Mesendoderm (in vitro differentiated cells): ENCODE results near the gene SPDYE17.
"Not testable (repeated sequence)": the region's sequence is repeated elsewhere in the genome, so short reads cannot be mapped to it uniquely, and the experiment has no call there.

ENCODE experiments used
- DNase-seq: peaks from one replicate; pipeline ENCODE4 v3.0.0; 2013
- H2AK5ac ChIP-seq: 2 replicates; pipeline ENCODE4 v1.6.1; 2013; ENCODE audit warnings: low read length, inconsistent platforms
- H2BK120ac ChIP-seq: 2 replicates; pipeline ENCODE4 v1.6.1; 2013; ENCODE audit warnings: low read depth, mild to moderate bottlenecking, low read length, moderate library complexity, mixed read lengths
- H2BK15ac ChIP-seq: replicated peaks from 2 replicates; pipeline ENCODE4 v1.6.1; 2013; ENCODE audit warnings: low read depth, mild to moderate bottlenecking, moderate library complexity
- H2BK5ac ChIP-seq: 2 replicates; pipeline ENCODE4 v1.6.1; 2013; ENCODE audit warnings: low read length, inconsistent platforms
- H3K18ac ChIP-seq: 2 replicates; pipeline ENCODE4 v1.6.1; 2013; ENCODE audit warnings: mild to moderate bottlenecking, low read length, mixed read lengths
- H3K23ac ChIP-seq: one replicate; pipeline ENCODE4 v1.6.1; 2013; ENCODE audit warnings: low read length
- H3K27ac ChIP-seq: 2 replicates; pipeline ENCODE4 v1.5.1; 2013; ENCODE audit warnings: low read depth, mild to moderate bottlenecking, inconsistent platforms, low read length, moderate library complexity
- H3K27me3 ChIP-seq: 2 replicates; pipeline ENCODE4 v1.6.1; 2013; ENCODE audit warnings: low read length, control low read depth, mild to moderate bottlenecking, inconsistent platforms; ENCODE audit not compliant: insufficient read depth, poor library complexity
- H3K36me3 ChIP-seq: 2 replicates; pipeline ENCODE4 v1.6.1; 2013; ENCODE audit warnings: low read length, inconsistent platforms; ENCODE audit not compliant: control insufficient read depth, insufficient read depth
- H3K4ac ChIP-seq: one replicate; pipeline ENCODE4 v1.6.1; 2013; ENCODE audit warnings: low read depth, mild to moderate bottlenecking, low read length, moderate library complexity
- H3K4me1 ChIP-seq: 2 replicates; pipeline ENCODE4 v1.6.1; 2013; ENCODE audit warnings: low read depth, low read length, inconsistent platforms; ENCODE audit not compliant: control insufficient read depth
- H3K4me2 ChIP-seq: 2 replicates; pipeline ENCODE4 v1.6.1; 2013; ENCODE audit warnings: low read length
- H3K4me3 ChIP-seq: 2 replicates; pipeline ENCODE4 v1.5.1; 2013; ENCODE audit warnings: mild to moderate bottlenecking, low read length
- H3K56ac ChIP-seq: one replicate; pipeline ENCODE4 v1.6.1; 2013; ENCODE audit warnings: low read length
- H3K79me1 ChIP-seq: 2 replicates; pipeline ENCODE4 v1.6.1; 2013; ENCODE audit warnings: low read length, inconsistent platforms
- H3K79me2 ChIP-seq: 2 replicates; pipeline ENCODE4 v1.6.1; 2013; ENCODE audit warnings: mild to moderate bottlenecking, low read length; ENCODE audit not compliant: control insufficient read depth, insufficient read depth
- H3K9ac ChIP-seq: 2 replicates; pipeline ENCODE4 v1.6.1; 2013; ENCODE audit warnings: low read length, inconsistent platforms
- H4K5ac ChIP-seq: one replicate; pipeline ENCODE4 v1.6.1; 2013; ENCODE audit warnings: low read length
- H4K8ac ChIP-seq: one replicate; pipeline ENCODE4 v1.6.1; 2013; ENCODE audit warnings: low read depth, mild to moderate bottlenecking, control low read depth, low read length, moderate library complexity
- WGBS: extraction: QIAGEN DNeasy Blood & Tissue Kit; methylation state at CpG from one replicate; pipeline ENCODE4 v1.1.7; 2013; ENCODE audit warnings: low lambda C conversion rate, missing lambda C conversion rate; ENCODE audit not compliant: insufficient coverage; ENCODE audit errors: extremely low coverage; 5-methylcytosine and 5-hydroxymethylcytosine counted together

Gene SPDYE17

GRCh38 chr7:76997381-76998284 is 34.5 kb downstream of the SPDYE17 start:
- Histone ChIP-seq H3K9ac (no peak overlapping the region), H3K4me1 (no peaks in the 10 kb centered on the region)

GRCh38 chr7:76996932-76997331 is 35.2 kb downstream of the SPDYE17 start:
- DNase-seq, H3K4me3 ChIP-seq, H3K56ac ChIP-seq: not testable (repeated sequence)

More at GRCh38 chr7:76997381-76998284, 34.5 kb downstream of the SPDYE17 start:
- no peak overlapping the region for H3K4ac ChIP-seq
- no peak overlapping the region for H4K8ac ChIP-seq
- no peak overlapping the region for H3K4me3 ChIP-seq
- 100% methylated on average over 5 of the region's 5 CpGs for WGBS
- H2AK5ac ChIP-seq: no peak overlapping the region
- H2BK120ac ChIP-seq: no peak overlapping the region
- H3K4me2 ChIP-seq: no peak overlapping the region
- DNase-seq: no peak
- no peak overlapping the region for H3K27ac ChIP-seq
- H3K18ac ChIP-seq: no peak overlapping the region
- H3K23ac ChIP-seq: no peak overlapping the region
- no peaks in the 10 kb centered on the region for H3K36me3 ChIP-seq
- H3K79me2 ChIP-seq: no peaks in the 10 kb centered on the region
- H2BK15ac ChIP-seq: no peak overlapping the region
- H3K27me3 ChIP-seq: no peaks in the 10 kb centered on the region
- H3K79me1 ChIP-seq: no peaks in the 10 kb centered on the region
- no peak overlapping the region for H4K5ac ChIP-seq
- no peak overlapping the region for H3K56ac ChIP-seq
- no peak overlapping the region for H2BK5ac ChIP-seq

GRCh38 chr7:76994286-76994685 is 37.9 kb downstream of the SPDYE17 start:
- not testable (repeated sequence) for H3K79me2 ChIP-seq, H3K4me3 ChIP-seq, H3K27ac ChIP-seq, H4K5ac ChIP-seq, H3K56ac ChIP-seq, H2BK15ac ChIP-seq, H3K18ac ChIP-seq, H4K8ac ChIP-seq, H3K27me3 ChIP-seq, H2BK5ac ChIP-seq, H3K9ac ChIP-seq, H3K4me2 ChIP-seq, H2BK120ac ChIP-seq, H3K23ac ChIP-seq, DNase-seq, H3K36me3 ChIP-seq, H3K4me1 ChIP-seq, H3K4ac ChIP-seq, H2AK5ac ChIP-seq, H3K79me1 ChIP-seq
- WGBS: no CpG with 5 or more reads among the region's 13 CpGs

More at GRCh38 chr7:76996932-76997331, 35.2 kb downstream of the SPDYE17 start:
- not testable (repeated sequence) for H3K23ac ChIP-seq, H3K27me3 ChIP-seq, H3K4me1 ChIP-seq, H3K79me1 ChIP-seq, H3K18ac ChIP-seq, H3K9ac ChIP-seq, H3K79me2 ChIP-seq, H3K4ac ChIP-seq, H3K36me3 ChIP-seq, H4K5ac ChIP-seq, H4K8ac ChIP-seq, H2BK120ac ChIP-seq, H2BK5ac ChIP-seq, H3K27ac ChIP-seq, H2AK5ac ChIP-seq, H2BK15ac ChIP-seq, H3K4me2 ChIP-seq

GRCh38 chr7:76993831-76994230 is 38.3 kb downstream of the SPDYE17 start:
- H3K27ac ChIP-seq, H2BK15ac ChIP-seq, H2BK5ac ChIP-seq, H3K4me2 ChIP-seq, H3K56ac ChIP-seq, H4K5ac ChIP-seq, H3K79me2 ChIP-seq, H3K23ac ChIP-seq, H2AK5ac ChIP-seq, H3K79me1 ChIP-seq, H3K4ac ChIP-seq, DNase-seq, H3K4me1 ChIP-seq, H3K4me3 ChIP-seq, H4K8ac ChIP-seq, H3K36me3 ChIP-seq, H2BK120ac ChIP-seq, H3K18ac ChIP-seq, H3K9ac ChIP-seq, H3K27me3 ChIP-seq: not testable (repeated sequence)
- WGBS: no CpG with 5 or more reads among the region's 19 CpGs

GRCh38 chr7:76992871-76993270 is 39.3 kb downstream of the SPDYE17 start:
- H3K4ac ChIP-seq, H3K18ac ChIP-seq, H2AK5ac ChIP-seq, H4K5ac ChIP-seq, DNase-seq, H2BK15ac ChIP-seq, H3K4me1 ChIP-seq, H3K23ac ChIP-seq, H4K8ac ChIP-seq, H3K79me1 ChIP-seq, H3K36me3 ChIP-seq, H3K4me3 ChIP-seq, H3K9ac ChIP-seq, H3K56ac ChIP-seq, H3K27ac ChIP-seq, H3K4me2 ChIP-seq, H2BK5ac ChIP-seq, H3K79me2 ChIP-seq, H2BK120ac ChIP-seq, H3K27me3 ChIP-seq: not testable (repeated sequence)
- no CpG with 5 or more reads among the region's 7 CpGs for WGBS

- no CpG with 5 or more reads among the region's 18 CpGs for WGBS
- H3K4me3 ChIP-seq, H3K56ac ChIP-seq, H4K8ac ChIP-seq, H3K18ac ChIP-seq, H3K9ac ChIP-seq, DNase-seq, H4K5ac ChIP-seq, H2AK5ac ChIP-seq, H2BK120ac ChIP-seq, H3K4me1 ChIP-seq, H3K79me2 ChIP-seq, H2BK15ac ChIP-seq, H3K4ac ChIP-seq, H2BK5ac ChIP-seq, H3K23ac ChIP-seq, H3K36me3 ChIP-seq, H3K4me2 ChIP-seq, H3K27ac ChIP-seq, H3K79me1 ChIP-seq, H3K27me3 ChIP-seq: not testable (repeated sequence)
Measured at GRCh38 chr7:76992204-76992603, 40.0 kb downstream of the SPDYE17 start.
